EH (cell line): ENCODE data around the gene H2AZ2.
A peak's percentile ranks its signal among the peaks of the same experiment; 100 is the strongest.
"Not testable (repeated sequence)": the region's sequence is repeated elsewhere in the genome, so short reads cannot be mapped to it uniquely, and the experiment has no call there.

Source experiments
- DNase-seq: peaks from one replicate; pipeline ENCODE4 v3.0.0-alpha.2; 2015; ENCODE audit warnings: low read depth

Gene H2AZ2

DNA sequence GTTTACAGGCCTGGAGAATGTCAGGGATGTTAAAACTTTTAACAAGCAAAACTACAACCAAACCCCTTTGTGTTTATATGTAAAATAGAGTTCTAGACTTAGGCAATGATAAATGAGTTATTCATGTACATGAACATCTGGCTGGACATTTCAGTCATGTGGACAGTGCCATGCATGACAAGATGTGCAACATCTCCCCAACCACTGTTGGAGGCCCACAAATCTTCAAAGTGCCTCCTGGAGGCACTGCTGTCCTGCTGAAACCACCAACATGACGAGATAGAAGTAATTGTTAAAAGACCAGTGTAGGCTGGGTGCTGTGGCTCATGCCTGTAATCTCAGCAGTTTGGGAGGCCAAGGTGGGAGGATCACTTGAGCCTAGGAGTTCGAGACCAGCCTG lies 33.0 kb downstream of the H2AZ2 start:
- no peak for DNase-seq

- no peak for DNase-seq
These were observed 36.3 kb downstream of the H2AZ2 start for GRCh38 chr7:44811571-44811970.

DNA sequence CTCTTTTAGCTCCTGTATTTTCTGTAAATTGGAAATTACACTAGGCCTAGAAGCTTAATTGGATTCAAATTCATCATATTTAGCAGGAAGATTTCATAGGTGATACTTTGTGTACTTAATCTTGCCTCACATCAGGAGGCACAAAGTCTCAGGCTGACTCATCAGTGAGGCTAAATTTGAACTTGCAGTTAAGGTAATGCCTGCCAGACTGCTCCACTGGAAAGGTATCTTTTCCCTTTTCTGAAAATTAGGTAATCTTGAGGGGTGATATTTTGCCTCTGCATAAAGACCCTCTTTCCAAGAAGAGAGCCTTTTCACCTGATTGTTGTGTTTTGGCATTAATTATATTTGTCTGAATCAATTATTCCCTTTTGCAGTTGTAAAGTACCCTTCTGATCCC lies 36.8 kb downstream of the H2AZ2 start:
- no peak for DNase-seq

GRCh38 chr7:44808914-44809393 lies 38.9 kb downstream of the H2AZ2 start:
- DNase-seq, result no peak

- no peak for DNase-seq
These were observed 41.9 kb downstream of the H2AZ2 start for GRCh38 chr7:44805950-44806349.

DNA sequence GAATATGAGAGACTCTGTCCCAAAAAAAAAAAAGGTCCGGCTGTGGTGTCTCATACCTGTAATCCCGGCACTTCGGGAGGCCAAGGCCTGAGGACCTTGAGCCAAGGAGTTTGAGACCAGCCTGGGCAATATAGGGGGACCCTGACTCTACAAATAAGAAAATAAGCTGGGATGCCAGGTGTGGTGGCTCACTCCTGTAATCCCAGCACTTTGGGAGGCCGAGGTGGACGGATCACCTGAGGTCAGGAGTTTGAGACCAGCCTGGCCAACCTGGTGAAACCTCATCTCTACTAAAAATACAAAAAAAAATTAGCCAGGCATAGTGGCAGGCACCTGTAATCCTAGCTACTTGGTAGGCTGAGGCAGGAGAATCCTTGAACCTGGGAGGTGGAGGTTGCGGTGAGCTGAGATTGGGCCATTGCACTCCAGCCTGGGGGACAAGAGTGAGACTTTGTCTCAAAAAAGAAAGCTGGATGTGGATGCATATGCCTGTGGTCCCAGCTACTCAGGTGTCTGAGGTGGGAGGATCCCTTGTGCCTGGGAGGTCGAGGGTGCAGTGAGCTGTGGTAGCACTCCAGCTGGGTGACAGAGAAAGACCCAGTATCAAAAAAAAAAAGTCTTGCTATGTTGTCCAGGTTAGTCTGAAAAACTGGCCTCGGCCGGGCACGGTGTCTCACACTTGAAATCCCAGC lies 43.9 kb downstream of the H2AZ2 start:
- DNase-seq, result not testable (repeated sequence)

GRCh38 chr7:44802418-44803025 lies 45.4 kb downstream of the H2AZ2 start:
- DNase-seq, result no peak

DNA sequence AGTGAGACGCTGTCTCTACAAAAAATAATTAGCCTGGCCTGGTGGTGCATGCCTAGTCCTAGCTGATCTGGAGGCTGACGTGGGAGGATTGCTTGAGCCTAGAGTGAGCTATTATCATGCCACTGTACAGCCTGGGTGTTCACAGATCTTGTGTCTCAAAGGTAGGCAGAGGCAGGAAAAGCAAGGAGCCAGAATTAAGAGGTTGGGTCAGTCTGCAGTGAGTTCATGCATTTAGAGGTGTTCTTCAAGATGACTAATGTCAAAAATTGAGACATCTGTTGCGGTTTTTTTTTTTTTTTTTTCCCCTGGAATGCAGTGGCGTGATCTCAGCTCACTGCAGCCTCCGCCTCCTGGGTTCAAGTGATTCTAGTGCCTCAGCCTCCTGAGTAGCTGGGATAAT lies 46.0 kb downstream of the H2AZ2 start:
- DNase-seq, result peak; percentile 71

DNA sequence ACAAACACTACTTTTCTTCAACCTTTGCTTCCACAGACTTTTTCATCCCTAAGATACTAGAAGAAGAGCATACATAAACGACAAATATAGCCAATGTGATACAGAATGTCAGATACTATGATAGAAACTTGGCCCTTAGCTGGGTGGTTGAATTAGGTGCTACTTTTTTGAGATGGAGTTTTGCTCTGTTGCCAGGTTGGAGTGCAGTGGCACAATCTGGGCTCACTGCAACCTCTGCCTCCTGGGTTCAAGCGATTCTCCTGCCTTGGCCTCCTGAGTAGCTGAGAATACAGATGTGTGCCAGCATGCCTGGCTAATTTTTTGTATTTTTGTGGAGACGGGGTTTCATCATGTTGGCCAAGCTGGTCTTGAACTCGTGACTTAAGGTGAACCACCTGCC lies 47.9 kb downstream of the H2AZ2 start:
- no peak for DNase-seq

- DNase-seq, result peak; percentile 74
These were observed 49.1 kb downstream of the H2AZ2 start for GRCh38 chr7:44798649-44799305.

DNA sequence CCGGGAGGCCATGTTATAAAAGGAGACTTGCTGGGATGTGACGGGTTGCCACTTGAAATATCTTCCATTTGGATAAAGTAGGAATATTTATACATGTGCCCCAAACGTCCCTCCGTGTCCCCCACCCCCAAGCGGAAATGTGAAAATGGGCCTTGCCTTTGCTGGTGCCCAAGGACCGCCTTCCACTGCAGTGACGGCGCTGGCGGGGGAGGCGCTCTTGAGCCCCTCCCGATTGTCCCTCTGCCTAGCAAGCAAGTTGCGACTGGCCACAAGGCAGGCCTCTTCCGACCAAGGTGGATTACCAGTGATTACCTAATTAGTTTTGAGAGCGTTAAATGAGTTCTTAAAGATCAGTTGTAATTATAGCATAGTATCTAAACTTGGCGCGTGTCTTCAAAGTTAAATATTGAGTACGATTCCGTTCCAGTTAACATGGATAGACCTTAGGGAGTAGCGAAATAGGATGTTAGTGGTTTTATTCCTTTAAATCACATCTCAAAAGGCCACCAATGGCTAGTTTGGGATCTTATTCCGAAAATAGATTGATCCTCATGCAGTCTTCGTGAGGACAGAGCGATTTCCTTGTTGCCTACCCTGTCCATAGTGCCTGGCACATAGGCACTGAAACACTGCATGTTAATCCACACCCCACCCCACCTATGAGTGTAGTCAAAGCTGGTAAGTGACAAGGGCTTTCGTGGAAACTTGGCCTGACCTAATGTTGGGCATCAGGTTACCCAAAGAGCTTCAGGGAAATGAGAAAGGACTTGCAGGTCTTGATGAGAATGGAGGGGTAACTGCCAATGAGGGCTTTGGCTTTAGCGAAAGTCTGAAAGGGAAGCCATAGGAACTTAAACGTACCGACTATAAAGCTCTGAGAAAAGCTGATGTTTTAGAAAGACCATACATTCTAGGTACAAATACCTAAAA lies 50.3 kb downstream of the H2AZ2 start:
- peak; percentile 90 for DNase-seq

DNA sequence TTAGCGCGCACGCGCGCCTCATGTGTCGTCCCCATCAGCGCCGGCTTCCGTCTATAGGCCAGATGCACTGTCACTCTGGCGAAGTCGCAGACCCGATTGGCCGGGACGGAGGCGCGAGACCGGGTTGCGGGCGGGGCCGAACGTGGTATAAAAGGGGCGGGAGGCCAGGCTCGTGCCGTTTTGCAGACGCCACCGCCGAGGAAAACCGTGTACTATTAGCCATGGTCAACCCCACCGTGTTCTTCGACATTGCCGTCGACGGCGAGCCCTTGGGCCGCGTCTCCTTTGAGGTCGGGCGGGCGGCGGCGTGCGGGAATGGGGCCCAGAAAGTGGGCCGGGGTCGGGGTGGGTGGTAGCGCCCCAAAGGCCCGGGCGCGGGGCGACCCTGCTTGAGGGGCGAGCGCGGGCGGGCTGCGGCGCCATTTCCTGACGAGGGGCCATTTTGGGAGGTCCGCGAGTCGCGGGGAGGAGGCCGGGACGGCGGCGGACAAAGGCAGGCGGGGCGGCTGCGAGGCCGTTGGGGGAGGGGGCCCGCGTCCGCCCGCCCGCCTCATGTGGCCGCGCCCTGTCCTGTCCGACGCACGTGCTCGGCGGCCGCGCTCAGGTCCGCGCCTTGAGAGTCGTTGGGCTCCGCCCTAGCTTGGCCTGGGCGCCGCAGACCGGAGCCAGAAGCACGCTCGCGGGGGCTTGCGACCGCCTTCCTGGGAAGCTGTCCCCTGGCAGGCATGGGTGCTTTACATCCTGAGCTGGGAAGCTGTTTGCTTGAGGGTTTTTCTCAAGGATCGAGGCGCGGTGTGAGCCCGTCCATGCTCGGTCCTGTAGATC lies 51.2 kb downstream of the H2AZ2 start, which contains the start of gene PPIA:
Gene PPIA, plus strand, starts transcription at position 178 of the 825 bp plus-strand sequence. Its CDS starts 44 bp downstream, at position 222.
- DNase-seq, result peak; percentile 98

- DNase-seq, result peak; percentile 73
These were observed 51.8 kb downstream of the H2AZ2 start for GRCh38 chr7:44796034-44796503.

DNA sequence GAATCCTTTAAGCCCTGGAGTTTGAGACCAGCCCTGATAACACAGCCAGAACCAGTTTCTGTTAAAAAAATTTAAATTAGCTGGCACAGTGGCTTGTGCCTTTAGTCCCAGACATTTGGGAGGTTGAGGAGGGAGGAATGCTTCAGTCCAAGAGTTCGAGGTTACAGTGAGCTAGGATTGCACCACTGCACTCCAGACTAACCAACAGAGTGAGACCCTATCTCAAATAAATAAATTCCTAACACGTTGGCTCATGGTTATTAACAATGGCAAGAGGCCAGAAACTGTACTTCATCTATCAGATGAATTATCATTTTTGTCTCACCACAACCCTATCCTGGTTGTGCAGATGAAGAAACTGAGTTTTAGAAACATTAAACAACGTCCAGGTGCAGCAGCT lies 53.6 kb downstream of the H2AZ2 start:
- DNase-seq, result peak; percentile 58

DNA sequence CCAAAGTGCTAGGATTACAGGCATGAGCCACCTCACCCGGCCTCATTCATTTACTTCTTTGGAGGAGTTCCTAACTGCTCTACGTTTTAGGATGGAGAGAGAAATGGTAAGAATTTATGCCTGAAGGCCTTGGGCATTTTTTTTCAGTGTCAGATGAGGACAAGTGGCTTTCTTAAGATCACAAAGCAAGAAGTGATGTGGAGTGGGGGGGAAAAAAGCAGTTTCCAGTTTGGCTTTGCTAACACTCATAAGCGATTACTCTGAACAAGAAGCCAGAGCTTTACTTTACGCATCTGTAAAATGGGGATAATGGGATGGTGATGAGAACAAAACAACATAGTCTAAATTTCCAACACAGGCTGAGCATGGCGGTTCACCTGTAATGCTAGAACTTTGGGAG lies 54.0 kb downstream of the H2AZ2 start:
- DNase-seq, result peak; percentile 96

DNA sequence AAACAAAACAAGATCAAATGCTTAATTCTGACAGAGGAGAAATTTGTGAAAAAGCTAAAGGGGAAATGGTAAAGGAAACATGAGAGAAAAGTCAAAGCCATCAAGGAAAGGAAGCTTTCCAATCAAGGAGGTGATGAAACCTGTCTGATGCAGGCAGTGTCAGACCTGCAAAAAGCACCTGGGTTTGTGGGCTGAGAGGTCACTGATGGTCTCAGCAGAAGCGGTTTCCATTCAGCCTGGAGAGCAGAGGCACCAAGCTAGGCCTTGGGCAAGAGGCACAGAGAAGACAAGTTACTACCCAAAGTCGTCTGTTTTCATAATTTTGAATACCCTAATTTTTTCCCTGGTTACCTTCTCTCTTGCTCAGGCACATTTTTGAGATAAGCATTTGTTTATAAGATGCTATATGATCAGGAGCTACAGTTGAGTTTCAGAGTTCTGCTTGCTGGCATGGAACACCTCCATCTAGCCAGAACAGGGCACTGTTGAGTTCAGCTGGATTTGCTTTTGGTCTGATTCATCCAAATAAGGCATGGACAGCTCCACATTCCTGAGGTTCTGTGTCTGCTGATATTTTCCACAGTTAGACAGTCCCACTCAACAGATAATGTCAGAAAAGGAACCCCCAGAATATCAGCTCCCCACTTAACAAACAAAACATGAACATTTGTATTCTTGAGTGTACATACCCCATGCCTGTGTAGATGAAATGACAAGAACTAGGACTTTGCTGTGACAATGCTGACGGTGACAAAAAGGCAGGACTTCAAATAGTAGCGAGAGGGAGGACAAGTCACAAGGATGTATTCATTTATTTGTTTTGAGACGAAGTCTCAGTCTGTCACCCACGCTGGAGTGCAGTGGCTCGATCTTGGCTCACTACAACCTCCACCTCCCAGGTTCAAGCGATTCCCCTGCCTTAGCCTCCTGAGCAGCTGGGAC lies 56.3 kb downstream of the H2AZ2 start:
- DNase-seq, result peak; percentile 77

GRCh38 chr7:44789990-44790389 lies 57.9 kb downstream of the H2AZ2 start:
- DNase-seq, result no peak

DNA sequence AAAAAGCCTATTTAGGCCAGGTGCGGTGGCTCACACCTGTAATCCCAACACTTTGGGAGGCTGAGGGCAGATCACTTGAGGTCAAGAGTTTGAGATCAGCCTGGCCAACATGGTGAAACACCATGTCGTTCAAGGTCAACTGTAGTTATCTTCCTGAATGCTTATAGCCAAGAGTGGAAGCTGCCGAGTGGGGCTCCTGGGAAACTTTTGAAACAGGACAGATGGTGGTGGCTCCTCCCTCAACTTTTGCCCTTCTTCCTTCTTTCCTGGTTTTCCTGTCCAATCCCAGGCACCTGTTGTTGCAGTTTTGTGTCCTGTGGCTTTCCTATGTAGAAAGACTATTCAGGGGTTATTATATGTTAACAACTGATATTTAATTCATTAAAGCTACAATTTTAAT lies 60.1 kb downstream of the H2AZ2 start:
- DNase-seq, result no peak

- DNase-seq, result no peak
These were observed 60.8 kb downstream of the H2AZ2 start for GRCh38 chr7:44787041-44787440.

- not testable (repeated sequence) for DNase-seq
These were observed 62.7 kb downstream of the H2AZ2 start for GRCh38 chr7:44785218-44785617.
